Activated CD8-positive, alpha-beta T cell treated with anti-CD3 and anti-CD28 coated beads for 36 hours (primary cell): ENCODE data around the gene ATG4C. TPM values are rescaled to one million over a fixed set of nuclear protein-coding genes. Genes with fewer than 3 reads are reported as not detected.
A peak's percentile ranks its signal among the peaks of the same experiment; 100 is the strongest.
"Not testable (repeated sequence)": the region's sequence is repeated elsewhere in the genome, so short reads cannot be mapped to it uniquely, and the experiment has no call there.

Source experiments
- ATAC-seq: fragments of 200-7000 bp; cut with Tn5 transposase; one replicate; pipeline ENCODE4 v1.10.0; 2021; ENCODE audit warnings: mild to moderate bottlenecking, moderate library complexity
- CTCF ChIA-PET: fragments of 350-600 bp; sonication (Branson Sonifier 250); formaldehyde crosslinking; loops from one replicate; lab custom pipeline; 2021; ENCODE audit warnings: antibody characterized with exemption; lab: Charles Lee
- POLR2A ChIA-PET: fragments of 350-600 bp; sonication (Branson Sonifier 250); formaldehyde crosslinking; loops from one replicate; lab custom pipeline; 2021; ENCODE audit warnings: antibody characterized with exemption; lab: Charles Lee
- DNase-seq: peaks from one replicate; pipeline ENCODE4 v3.0.0-alpha.2; 2020
- H3K27ac Mint-ChIP-seq: one replicate; pipeline ENCODE4 v1.8.0; 2021; ENCODE audit warnings: mild to moderate bottlenecking, mixed read lengths
- H3K27me3 Mint-ChIP-seq: one replicate; pipeline ENCODE4 v1.8.0; 2021; ENCODE audit warnings: mixed read lengths
- H3K36me3 Mint-ChIP-seq: one replicate; pipeline ENCODE4 v1.8.0; 2021; ENCODE audit warnings: low read depth, mixed read lengths
- H3K4me1 Mint-ChIP-seq: one replicate; pipeline ENCODE4 v1.8.0; 2021; ENCODE audit warnings: low read depth, mixed read lengths
- H3K4me3 Mint-ChIP-seq: one replicate; pipeline ENCODE4 v1.8.0; 2021; ENCODE audit warnings: mild to moderate bottlenecking, moderate library complexity, mixed read lengths
- H3K9me3 Mint-ChIP-seq: one replicate; pipeline ENCODE4 v1.8.0; 2021; ENCODE audit warnings: mixed read lengths
- intact Hi-C: fragments of 100-400 bp; cut with micrococcal nuclease; formaldehyde crosslinking; loops from one replicate; pipeline ENCODE4 v1.10.0; 2022
- total RNA-seq, 2 experiments: library from RNA; stranded (reverse); gene quantifications; one replicate each; pipeline ENCODE4 v1.2.3, GENCODE V29; 2021
- TF ChIP-seq, protein P1 (sequence below): fragments of 200-600 bp; IDR thresholded peaks from one replicate; pipeline ENCODE4 v1.8.0; 2022; ENCODE audit warnings: antibody characterized with exemption, mild to moderate bottlenecking

Gene ATG4C
- total RNA-seq, 2 experiments from 2014 or later: 13.7 to 15.5 TPM

DNA sequence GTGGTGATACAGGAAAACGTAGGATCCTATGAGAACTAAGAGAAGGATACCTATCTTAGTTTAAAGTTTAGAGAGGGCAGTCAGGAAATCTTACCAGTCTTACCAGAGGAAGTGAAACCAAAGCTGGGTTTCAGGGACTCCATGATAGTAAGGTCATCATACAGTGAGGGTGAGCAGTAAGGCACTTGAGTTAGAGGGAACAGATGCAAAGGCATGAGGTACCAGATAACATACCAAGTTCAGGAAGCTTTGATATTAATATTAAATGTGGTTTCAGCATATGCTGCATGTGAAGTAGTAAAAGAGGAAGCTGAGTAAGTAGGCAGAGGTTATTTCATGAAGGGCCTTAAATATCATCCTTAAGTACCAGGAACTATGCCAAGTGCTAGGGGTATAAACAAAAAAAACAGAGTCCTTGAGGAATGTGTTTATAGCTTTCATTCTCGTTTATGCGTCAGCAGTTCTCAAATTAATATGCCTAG, 16.9 kb downstream of the ATG4C start:
- Mint-ChIP-seq H3K27me3 (no peaks in the 10 kb centered on the region), H3K4me1 (peaks cover 17% of the 10 kb centered on the region), H3K4me3 (no peak overlapping the region), H3K36me3 (peaks cover 5% of the 10 kb centered on the region), H3K9me3 (peaks cover 2% of the 10 kb centered on the region), H3K27ac (peak overlapping the region; percentile 55)
- intact Hi-C loops: no loop called here
- ChIA-PET POLR2A (no interaction called here), CTCF (no interaction called here)
- TF ChIP-seq, protein P1, sequence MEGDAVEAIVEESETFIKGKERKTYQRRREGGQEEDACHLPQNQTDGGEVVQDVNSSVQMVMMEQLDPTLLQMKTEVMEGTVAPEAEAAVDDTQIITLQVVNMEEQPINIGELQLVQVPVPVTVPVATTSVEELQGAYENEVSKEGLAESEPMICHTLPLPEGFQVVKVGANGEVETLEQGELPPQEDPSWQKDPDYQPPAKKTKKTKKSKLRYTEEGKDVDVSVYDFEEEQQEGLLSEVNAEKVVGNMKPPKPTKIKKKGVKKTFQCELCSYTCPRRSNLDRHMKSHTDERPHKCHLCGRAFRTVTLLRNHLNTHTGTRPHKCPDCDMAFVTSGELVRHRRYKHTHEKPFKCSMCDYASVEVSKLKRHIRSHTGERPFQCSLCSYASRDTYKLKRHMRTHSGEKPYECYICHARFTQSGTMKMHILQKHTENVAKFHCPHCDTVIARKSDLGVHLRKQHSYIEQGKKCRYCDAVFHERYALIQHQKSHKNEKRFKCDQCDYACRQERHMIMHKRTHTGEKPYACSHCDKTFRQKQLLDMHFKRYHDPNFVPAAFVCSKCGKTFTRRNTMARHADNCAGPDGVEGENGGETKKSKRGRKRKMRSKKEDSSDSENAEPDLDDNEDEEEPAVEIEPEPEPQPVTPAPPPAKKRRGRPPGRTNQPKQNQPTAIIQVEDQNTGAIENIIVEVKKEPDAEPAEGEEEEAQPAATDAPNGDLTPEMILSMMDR: no peak
- ATAC-seq: peak; percentile 74
- no peak for DNase-seq

DNA sequence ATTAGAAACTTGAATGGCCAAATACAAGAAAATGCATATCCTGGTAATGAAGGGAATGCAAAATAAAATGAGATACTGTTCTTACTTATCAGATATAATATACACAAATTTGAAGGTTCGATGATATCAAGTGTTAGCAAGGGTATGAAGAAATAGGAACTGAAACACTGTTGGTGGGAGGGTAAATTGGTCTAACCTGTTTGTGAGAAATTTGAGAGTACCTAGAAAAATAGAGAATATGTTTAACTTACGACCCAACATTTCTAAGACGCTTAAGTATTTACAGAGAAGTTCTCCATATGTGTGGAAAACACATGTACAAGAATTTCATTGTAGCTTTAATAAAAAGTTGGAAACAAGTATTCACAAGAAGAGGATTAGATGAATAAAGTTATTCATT, 25.9 kb downstream of the ATG4C start:
- intact Hi-C loops: no loop called here
- DNase-seq: no peak
- Mint-ChIP-seq H3K27me3 (no peaks in the 10 kb centered on the region), H3K27ac (no peak overlapping the region), H3K9me3 (no peaks in the 10 kb centered on the region), H3K4me1 (no peaks in the 10 kb centered on the region), H3K4me3 (no peak overlapping the region), H3K36me3 (peaks cover 48% of the 10 kb centered on the region)
- no peak for ATAC-seq
- ChIA-PET CTCF (no interaction called here), POLR2A (no interaction called here)
- TF ChIP-seq, protein P1: no peak

DNA sequence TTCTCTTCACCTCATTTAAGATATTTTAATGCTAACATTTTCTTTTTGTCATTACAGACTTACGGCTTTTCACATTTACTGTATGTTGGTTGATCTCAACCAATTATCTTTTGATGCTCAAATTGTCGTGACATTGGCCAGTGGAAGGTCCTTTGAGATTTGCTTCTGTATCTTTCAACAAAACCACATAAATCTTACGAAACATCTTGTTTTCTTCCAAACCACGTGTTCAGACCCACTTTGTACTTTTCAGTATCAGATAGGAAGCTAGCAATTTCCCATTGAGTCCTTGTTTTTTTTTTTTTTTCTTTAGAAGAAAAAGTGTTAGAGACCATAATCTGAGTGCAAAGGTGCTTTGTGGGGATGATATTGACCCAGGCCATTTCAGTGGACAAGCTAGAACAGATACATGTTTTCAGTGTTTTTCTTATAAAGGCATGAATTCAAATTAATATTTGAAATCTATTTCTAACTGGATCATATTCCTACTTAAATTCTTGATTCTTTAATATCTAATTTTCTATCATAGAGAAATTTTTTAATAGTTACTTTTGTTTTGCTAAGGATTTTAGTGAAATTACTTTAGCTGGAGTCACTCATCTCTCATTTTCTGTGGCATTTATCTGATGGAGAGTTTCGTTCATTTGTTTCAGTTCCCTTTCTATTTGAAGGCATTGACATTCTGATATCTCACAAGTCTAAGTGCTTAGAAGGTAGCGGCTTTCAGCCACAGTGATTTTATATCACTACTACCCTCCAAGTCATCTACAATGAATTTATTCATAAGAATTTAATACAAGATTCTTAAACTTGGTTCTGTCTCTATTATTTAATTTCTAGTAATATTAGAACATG, 26.7 kb downstream of the ATG4C start:
- H3K36me3 Mint-ChIP-seq: peaks cover 48% of the 10 kb centered on the region
- no peaks in the 10 kb centered on the region for H3K4me1 Mint-ChIP-seq
- intact Hi-C loops: no loop called here
- TF ChIP-seq, protein P1: no peak
- POLR2A ChIA-PET: no interaction called here
- H3K4me3 Mint-ChIP-seq: no peak overlapping the region
- no peak overlapping the region for H3K27ac Mint-ChIP-seq
- CTCF ChIA-PET: no interaction called here
- no peak for ATAC-seq
- no peak for DNase-seq
- H3K27me3 Mint-ChIP-seq: no peaks in the 10 kb centered on the region
- no peaks in the 10 kb centered on the region for H3K9me3 Mint-ChIP-seq

DNA sequence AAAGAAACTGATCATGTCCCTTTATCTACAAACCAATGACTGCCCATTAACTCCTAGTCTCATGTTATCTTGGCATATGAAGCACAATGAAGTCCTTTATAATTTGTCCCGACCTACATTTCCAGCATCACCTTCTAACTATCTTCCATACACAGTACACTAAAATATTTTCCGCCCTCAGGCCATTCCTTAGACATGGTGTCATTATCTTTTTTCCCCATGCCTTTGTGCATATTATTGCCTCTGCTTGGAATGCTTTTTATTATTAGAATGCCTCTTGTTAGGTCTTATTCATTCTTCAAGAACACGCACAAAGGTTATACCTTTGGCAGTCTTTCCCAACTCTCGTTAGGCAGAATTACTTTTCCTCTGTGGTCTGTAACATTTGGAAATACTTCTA, 39.6 kb downstream of the ATG4C start:
- intact Hi-C loops: no loop called here
- ChIA-PET POLR2A (interaction anchor here (0.6 kb wide), 1 partner anchor 22 kb away, joined by 5 read pairs; no protein-coding TSS in a partner anchor), CTCF (no interaction called here)
- H3K36me3 Mint-ChIP-seq: peaks cover 20% of the 10 kb centered on the region
- no peak for ATAC-seq
- no peak overlapping the region for H3K4me3 Mint-ChIP-seq
- TF ChIP-seq, protein P1: no peak
- H3K27me3 Mint-ChIP-seq: no peaks in the 10 kb centered on the region
- H3K9me3 Mint-ChIP-seq: peaks cover 2% of the 10 kb centered on the region
- H3K4me1 Mint-ChIP-seq: peaks cover 2% of the 10 kb centered on the region
- no peak for DNase-seq
- H3K27ac Mint-ChIP-seq: no peak overlapping the region

DNA sequence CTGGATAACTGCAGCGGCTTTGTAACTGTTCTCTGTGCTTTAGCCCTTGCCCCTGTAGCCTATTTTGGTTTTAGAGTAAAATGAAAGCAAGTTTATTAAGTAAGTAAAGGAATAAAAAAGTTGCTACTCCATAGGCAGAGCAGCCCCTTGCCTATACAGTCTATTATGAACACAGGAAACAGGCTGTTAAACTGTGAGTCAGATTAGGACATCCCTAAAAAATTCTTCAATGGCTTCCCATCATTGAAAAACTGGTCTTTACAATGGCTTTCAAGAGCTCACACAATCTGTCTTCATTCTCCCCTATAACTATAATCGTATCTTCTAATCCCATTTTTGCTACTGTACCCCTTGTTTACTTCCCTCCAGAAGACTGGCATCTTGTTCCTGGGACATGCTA, 43.0 kb downstream of the ATG4C start:
- Mint-ChIP-seq H3K9me3 (peaks cover 2% of the 10 kb centered on the region), H3K27me3 (no peaks in the 10 kb centered on the region), H3K4me1 (peaks cover 2% of the 10 kb centered on the region), H3K36me3 (peaks cover 14% of the 10 kb centered on the region), H3K4me3 (no peak overlapping the region), H3K27ac (no peak overlapping the region)
- TF ChIP-seq, protein P1: no peak
- ATAC-seq (no peak), DNase-seq (no peak)
- ChIA-PET POLR2A (no interaction called here), CTCF (interaction anchor here (1.7 kb wide), 1 partner anchor 15 kb away, joined by 8 read pairs; no protein-coding TSS in a partner anchor)
- intact Hi-C loops: no loop called here

DNA sequence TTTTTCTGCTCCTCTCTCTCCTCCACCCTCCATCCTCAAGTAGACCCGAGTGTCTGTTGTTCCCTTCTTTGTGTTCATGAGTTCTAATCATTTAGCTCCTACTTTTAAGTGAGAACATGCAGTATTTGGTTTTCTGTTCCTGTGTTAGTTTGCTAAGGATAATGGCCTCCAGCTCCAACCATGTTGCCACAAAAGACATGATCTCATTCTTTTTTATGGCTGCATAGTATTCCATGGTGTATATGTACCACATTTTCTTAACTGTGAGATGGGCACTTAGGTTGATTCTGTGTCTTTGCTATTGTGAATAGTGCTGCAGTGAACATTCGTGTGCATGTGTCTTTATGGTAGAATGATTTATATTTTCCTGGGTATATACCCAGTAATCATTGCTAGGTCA, 43.9 kb downstream of the ATG4C start:
- H3K36me3 Mint-ChIP-seq: peaks cover 14% of the 10 kb centered on the region
- DNase-seq, ATAC-seq, H3K9me3 Mint-ChIP-seq, intact Hi-C loops, H3K4me1 Mint-ChIP-seq, POLR2A ChIA-PET, H3K27ac Mint-ChIP-seq, H3K4me3 Mint-ChIP-seq, H3K27me3 Mint-ChIP-seq: not testable (repeated sequence)
- CTCF ChIA-PET: interaction anchor here (1.7 kb wide), 1 partner anchor 14 kb away, joined by 8 read pairs; no protein-coding TSS in a partner anchor
